ENCODE data around the gene MAFF. TPM values are rescaled to one million over a fixed set of nuclear protein-coding genes. Genes with fewer than 3 reads are reported as not detected.

Gene MAFF
- total RNA-seq, 1 donor from 2014 or later, result 4.2 TPM

- Histone ChIP-seq H3K27ac (ENCODE audit: low read depth, low read length) (no peak overlapping the region), H3K9ac (ENCODE audit: low read depth in 1 of 3, low read length in 3 of 3) (no peak overlapping the region), H3K4me1 (ENCODE audit: control insufficient read depth in 3 of 3, insufficient read depth in 3 of 3, low read length in 3 of 3) (peaks cover 12 to 29% (median 23%) of the 10 kb centered on the region in 3 donors)
These were observed 20.4 kb downstream of the MAFF start for GRCh38 chr22:38221908-38222796.

DNA sequence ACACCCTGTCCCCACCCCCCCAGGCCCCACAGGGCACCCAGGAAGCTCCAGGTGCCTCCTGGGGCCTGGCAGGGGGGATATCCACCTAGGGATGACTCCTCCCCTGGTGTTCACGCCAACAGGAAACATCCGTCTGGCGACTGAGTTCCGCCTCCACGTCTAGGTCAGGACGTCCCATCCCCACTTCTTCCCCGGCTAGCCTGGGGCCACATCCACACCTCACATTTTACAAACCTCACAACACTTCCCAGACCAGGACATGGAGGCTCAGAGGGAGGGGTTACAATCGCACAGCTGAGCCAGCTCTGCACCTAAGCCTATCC is 21.0 kb downstream of the MAFF start:
- no peaks in the 10 kb centered on the region for H3K9me3 ChIP-seq (ENCODE audit: control insufficient read depth in 3 of 3, low read length in 3 of 3)
- no peak overlapping the region for H3K4me3 ChIP-seq (ENCODE audit: low read length in 3 of 3)
- no peak overlapping the region for H3K27ac ChIP-seq (ENCODE audit: low read depth, low read length)
- H3K4me1 ChIP-seq (ENCODE audit: control insufficient read depth in 3 of 3, insufficient read depth in 3 of 3, low read length in 3 of 3), result peaks cover 12 to 34% (median 25%) of the 10 kb centered on the region in 3 donors
- H3K27me3 ChIP-seq (ENCODE audit: control insufficient read depth in 3 of 3, insufficient read depth in 3 of 3, low read length in 3 of 3), result no peaks in the 10 kb centered on the region
- no peak overlapping the region for H3K9ac ChIP-seq (ENCODE audit: low read depth in 1 of 3, low read length in 3 of 3)
- H3K36me3 ChIP-seq (ENCODE audit: control insufficient read depth in 3 of 3, insufficient read depth in 3 of 3, low read length in 3 of 3), result peaks cover 50 to 55% (median 51%) of the 10 kb centered on the region in 3 donors

More at GRCh38 chr22:38221908-38222796, 20.4 kb downstream of the MAFF start:
- no peaks in the 10 kb centered on the region for H3K9me3 ChIP-seq (ENCODE audit: control insufficient read depth in 3 of 3, low read length in 3 of 3)
- H3K4me3 ChIP-seq (ENCODE audit: low read length in 3 of 3), result no peak overlapping the region
- H3K36me3 ChIP-seq (ENCODE audit: control insufficient read depth in 3 of 3, insufficient read depth in 3 of 3, low read length in 3 of 3), result peaks cover 45 to 49% (median 46%) of the 10 kb centered on the region in 3 donors
- H3K27me3 ChIP-seq (ENCODE audit: control insufficient read depth in 3 of 3, insufficient read depth in 3 of 3, low read length in 3 of 3), result no peaks in the 10 kb centered on the region

GRCh38 chr22:38223289-38223960 is 21.6 kb downstream of the MAFF start:
- Histone ChIP-seq H3K27ac (ENCODE audit: low read depth, low read length) (no peak overlapping the region), H3K4me3 (ENCODE audit: low read length in 3 of 3) (no peak overlapping the region), H3K36me3 (ENCODE audit: control insufficient read depth in 3 of 3, insufficient read depth in 3 of 3, low read length in 3 of 3) (peaks cover 55 to 58% (median 58%) of the 10 kb centered on the region in 3 donors), H3K9ac (ENCODE audit: low read depth in 1 of 3, low read length in 3 of 3) (no peak overlapping the region), H3K27me3 (ENCODE audit: control insufficient read depth in 3 of 3, insufficient read depth in 3 of 3, low read length in 3 of 3) (no peaks in the 10 kb centered on the region), H3K9me3 (ENCODE audit: control insufficient read depth in 3 of 3, low read length in 3 of 3) (no peaks in the 10 kb centered on the region), H3K4me1 (ENCODE audit: control insufficient read depth in 3 of 3, insufficient read depth in 3 of 3, low read length in 3 of 3) (peaks cover 12 to 34% (median 29%) of the 10 kb centered on the region in 3 donors)

- Histone ChIP-seq H3K27ac (ENCODE audit: low read depth, low read length) (no peak overlapping the region), H3K4me3 (ENCODE audit: low read length in 3 of 3) (no peak overlapping the region), H3K36me3 (ENCODE audit: control insufficient read depth in 3 of 3, insufficient read depth in 3 of 3, low read length in 3 of 3) (peaks cover 58 to 68% (median 67%) of the 10 kb centered on the region in 3 donors), H3K9ac (ENCODE audit: low read depth in 1 of 3, low read length in 3 of 3) (no peak overlapping the region), H3K27me3 (ENCODE audit: control insufficient read depth in 3 of 3, insufficient read depth in 3 of 3, low read length in 3 of 3) (no peaks in the 10 kb centered on the region), H3K4me1 (ENCODE audit: control insufficient read depth in 3 of 3, insufficient read depth in 3 of 3, low read length in 3 of 3) (peaks cover 18 to 31% (median 27%) of the 10 kb centered on the region in 3 donors), H3K9me3 (ENCODE audit: control insufficient read depth in 3 of 3, low read length in 3 of 3) (no peaks in the 10 kb centered on the region)
These were observed 25.3 kb downstream of the MAFF start for GRCh38 chr22:38226853-38227649.

GRCh38 chr22:38228326-38228872 is 26.6 kb downstream of the MAFF start:
- Histone ChIP-seq H3K9ac (ENCODE audit: low read depth in 1 of 3, low read length in 3 of 3) (peak overlapping the region in 1 of 3 donors; percentile 25), H3K4me1 (ENCODE audit: control insufficient read depth in 3 of 3, insufficient read depth in 3 of 3, low read length in 3 of 3) (peaks cover 18 to 37% (median 30%) of the 10 kb centered on the region in 3 donors), H3K9me3 (ENCODE audit: control insufficient read depth in 3 of 3, low read length in 3 of 3) (no peaks in the 10 kb centered on the region), H3K27ac (ENCODE audit: low read depth, low read length) (peak overlapping the region; percentile 27), H3K27me3 (ENCODE audit: control insufficient read depth in 3 of 3, insufficient read depth in 3 of 3, low read length in 3 of 3) (no peaks in the 10 kb centered on the region), H3K36me3 (ENCODE audit: control insufficient read depth in 3 of 3, insufficient read depth in 3 of 3, low read length in 3 of 3) (peaks cover 55 to 77% (median 71%) of the 10 kb centered on the region in 3 donors), H3K4me3 (ENCODE audit: low read length in 3 of 3) (no peak overlapping the region)

DNA sequence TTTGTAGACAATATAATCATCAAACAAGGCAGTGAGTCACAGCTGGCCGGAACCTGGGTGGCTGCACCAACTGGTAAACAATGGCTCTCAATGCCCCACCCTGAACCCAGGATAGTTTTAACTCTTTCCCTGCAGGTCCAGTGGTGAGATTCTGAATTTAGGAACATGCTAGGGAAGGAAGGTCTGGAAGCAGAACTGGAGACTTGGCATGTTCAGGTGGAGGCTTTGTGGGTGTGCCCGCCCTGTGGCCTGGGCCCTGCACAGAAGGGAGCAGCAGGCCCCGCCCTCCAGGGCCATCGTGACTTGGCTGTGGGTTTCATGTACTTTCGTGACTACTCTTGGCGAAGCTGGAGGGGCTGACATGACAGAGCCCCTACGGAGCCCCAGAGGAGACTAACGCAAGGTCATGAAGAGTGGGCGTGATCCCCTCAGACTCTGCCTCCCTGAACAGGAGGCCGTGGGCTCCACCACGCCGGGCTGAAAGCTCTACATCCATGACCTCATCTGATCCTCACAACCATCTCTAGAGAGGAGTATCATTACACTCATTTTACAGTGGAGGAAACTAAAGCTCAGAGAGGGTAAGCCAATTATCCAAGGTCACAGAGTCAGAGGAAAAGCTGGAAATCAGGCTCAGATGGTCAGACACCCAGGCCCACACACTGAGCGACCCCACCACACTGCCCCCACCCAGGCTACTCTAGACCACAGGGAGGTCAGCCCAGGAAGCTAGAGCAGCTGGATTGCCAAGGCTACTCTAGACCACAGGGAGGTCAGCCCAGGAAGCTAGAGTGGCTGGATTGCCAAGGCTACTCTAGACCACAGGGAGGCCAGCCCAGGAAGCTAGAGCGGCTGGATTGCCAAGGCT is 27.3 kb downstream of the MAFF start:
- no peak overlapping the region for H3K9ac ChIP-seq (ENCODE audit: low read depth in 1 of 3, low read length in 3 of 3)

DNA sequence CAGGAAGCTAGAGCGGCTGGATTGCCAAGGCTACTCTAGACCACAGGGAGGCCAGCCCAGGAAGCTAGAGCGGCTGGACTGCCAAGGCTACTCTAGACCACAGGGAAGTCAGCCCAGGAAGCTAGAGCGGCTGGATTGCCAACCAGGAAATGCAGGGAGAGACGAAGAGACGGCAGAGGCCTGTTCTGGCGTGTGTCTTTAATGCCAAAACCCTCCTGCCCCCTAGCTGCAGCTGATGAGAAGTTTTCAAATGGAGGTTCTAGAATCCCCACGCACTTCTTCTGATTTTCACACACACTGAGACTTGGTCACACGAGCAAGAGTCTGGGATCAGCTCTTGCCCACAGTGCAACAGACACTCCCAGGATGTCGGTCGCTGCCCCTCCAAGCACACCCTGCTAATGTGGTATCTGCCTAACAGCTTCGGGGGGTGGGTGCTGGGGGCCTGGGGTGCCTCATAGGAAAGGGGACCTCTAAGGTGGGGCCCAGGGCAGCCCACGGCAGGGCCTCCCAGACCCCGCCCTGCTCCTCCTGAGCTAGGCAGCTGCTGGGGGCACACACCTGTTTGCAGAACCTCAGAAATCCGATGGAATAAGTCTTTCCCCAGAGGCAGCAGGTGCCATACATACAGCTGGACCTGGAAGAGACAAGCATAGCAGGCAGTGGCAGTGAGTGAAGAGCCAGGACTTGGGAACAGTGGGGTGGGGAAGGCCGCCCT is 28.5 kb downstream of the MAFF start:
- H3K36me3 ChIP-seq (ENCODE audit: control insufficient read depth in 3 of 3, insufficient read depth in 3 of 3, low read length in 3 of 3), result peaks cover 50 to 73% (median 62%) of the 10 kb centered on the region in 3 donors
- H3K27ac ChIP-seq (ENCODE audit: low read depth, low read length), result peak overlapping the region; percentile 19
- H3K4me1 ChIP-seq (ENCODE audit: control insufficient read depth in 3 of 3, insufficient read depth in 3 of 3, low read length in 3 of 3), result peaks cover 26 to 54% (median 48%) of the 10 kb centered on the region in 3 donors
- H3K4me3 ChIP-seq (ENCODE audit: low read length in 3 of 3), result no peak overlapping the region
- no peaks in the 10 kb centered on the region for H3K9me3 ChIP-seq (ENCODE audit: control insufficient read depth in 3 of 3, low read length in 3 of 3)
- H3K27me3 ChIP-seq (ENCODE audit: control insufficient read depth in 3 of 3, insufficient read depth in 3 of 3, low read length in 3 of 3), result no peaks in the 10 kb centered on the region
- H3K9ac ChIP-seq (ENCODE audit: low read depth in 1 of 3, low read length in 3 of 3), result no peak overlapping the region

More for the DNA sequence above, 27.3 kb downstream of the MAFF start:
- no peak overlapping the region for H3K4me3 ChIP-seq (ENCODE audit: low read length in 3 of 3)
- H3K36me3 ChIP-seq (ENCODE audit: control insufficient read depth in 3 of 3, insufficient read depth in 3 of 3, low read length in 3 of 3), result peaks cover 53 to 74% (median 68%) of the 10 kb centered on the region in 3 donors
- peak overlapping the region; percentile 45 for H3K27ac ChIP-seq (ENCODE audit: low read depth, low read length)
- peaks cover 18 to 43% (median 37%) of the 10 kb centered on the region in 3 donors for H3K4me1 ChIP-seq (ENCODE audit: control insufficient read depth in 3 of 3, insufficient read depth in 3 of 3, low read length in 3 of 3)
- no peaks in the 10 kb centered on the region for H3K27me3 ChIP-seq (ENCODE audit: control insufficient read depth in 3 of 3, insufficient read depth in 3 of 3, low read length in 3 of 3)
- H3K9me3 ChIP-seq (ENCODE audit: control insufficient read depth in 3 of 3, low read length in 3 of 3), result no peaks in the 10 kb centered on the region

DNA sequence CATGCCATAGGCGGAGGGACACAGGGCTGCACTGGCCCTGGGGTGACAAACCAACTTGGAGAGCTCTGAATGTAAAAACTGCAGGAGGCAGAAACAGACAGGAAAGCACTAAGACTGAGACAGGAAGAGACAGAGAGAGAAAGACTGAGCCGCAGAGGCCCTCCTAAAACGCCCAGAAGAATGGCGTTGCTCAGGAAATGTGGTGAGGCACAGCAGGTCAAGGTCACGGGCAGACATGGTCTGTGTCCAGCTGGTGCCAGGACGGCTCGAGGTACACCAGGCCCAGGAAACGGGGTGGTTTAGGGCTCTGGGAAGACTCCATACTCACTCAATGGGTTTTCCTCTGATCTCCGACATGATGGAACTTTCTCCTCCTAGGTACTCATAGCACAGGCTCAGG is 29.1 kb downstream of the MAFF start:
- no peak overlapping the region for H3K4me3 ChIP-seq (ENCODE audit: low read length in 3 of 3)
- H3K27ac ChIP-seq (ENCODE audit: low read depth, low read length), result peak overlapping the region; percentile 19
- no peaks in the 10 kb centered on the region for H3K27me3 ChIP-seq (ENCODE audit: control insufficient read depth in 3 of 3, insufficient read depth in 3 of 3, low read length in 3 of 3)
- peaks cover 48 to 68% (median 56%) of the 10 kb centered on the region in 3 donors for H3K36me3 ChIP-seq (ENCODE audit: control insufficient read depth in 3 of 3, insufficient read depth in 3 of 3, low read length in 3 of 3)
- H3K4me1 ChIP-seq (ENCODE audit: control insufficient read depth in 3 of 3, insufficient read depth in 3 of 3, low read length in 3 of 3), result peaks cover 27 to 55% (median 49%) of the 10 kb centered on the region in 3 donors
- H3K9me3 ChIP-seq (ENCODE audit: control insufficient read depth in 3 of 3, low read length in 3 of 3), result no peaks in the 10 kb centered on the region
- no peak overlapping the region for H3K9ac ChIP-seq (ENCODE audit: low read depth in 1 of 3, low read length in 3 of 3)

All from skeletal muscle tissue (tissue), 4 donors.